Neural cell (in vitro differentiated cells): ENCODE results near the gene KCNQ5. TPM values are rescaled to one million over a fixed set of nuclear protein-coding genes. Genes with fewer than 3 reads are reported as not detected.

Source experiments
- H2AFZ ChIP-seq: fragments of 200-600, 300-800 bp; sonication (generic), shearing (Covaris generic); 2 replicates; pipeline ENCODE4 v1.6.0; 2014; ENCODE audit warnings: low read depth, mild to moderate bottlenecking, antibody characterized with exemption, low read length, moderate library complexity
- H3F3A ChIP-seq: fragments of 200-600 bp; shearing (Covaris generic); 2 replicates; pipeline ENCODE4 v1.6.1; 2016; ENCODE audit warnings: mild to moderate bottlenecking, moderate library complexity, mixed read lengths, antibody characterized with exemption, low read length; ENCODE audit not compliant: insufficient read depth, poor library complexity, severe bottlenecking
- H3K27ac ChIP-seq: fragments of 200-600, 300-800 bp; sonication (generic), shearing (Covaris generic); 2 replicates; pipeline ENCODE4 v1.5.1; 2014; ENCODE audit warnings: mild to moderate bottlenecking, low read length, moderate library complexity
- H3K27me3 ChIP-seq: fragments of 300-800, 200-600 bp; sonication (generic), shearing (Covaris generic); 2 replicates; pipeline ENCODE4 v1.6.0; 2014; ENCODE audit warnings: mild to moderate bottlenecking, low read depth, low read length, moderate library complexity; ENCODE audit not compliant: insufficient read depth
- H3K36me3 ChIP-seq: fragments of 300-800, 200-600 bp; sonication (generic), shearing (Covaris generic); 2 replicates; pipeline ENCODE4 v1.5.1; 2014; ENCODE audit warnings: mild to moderate bottlenecking, antibody characterized with exemption, low read length, moderate library complexity; ENCODE audit not compliant: insufficient read depth
- H3K4me2 ChIP-seq: fragments of 300-800, 200-600 bp; sonication (generic), shearing (Covaris generic); 2 replicates; pipeline ENCODE4 v1.6.0; 2014; ENCODE audit warnings: mild to moderate bottlenecking, low read length
- H3K4me3 ChIP-seq: fragments of 300-800, 200-600 bp; sonication (generic), shearing (Covaris generic); 2 replicates; pipeline ENCODE4 v1.5.1; 2014; ENCODE audit warnings: mild to moderate bottlenecking, low read length, moderate library complexity
- H3K79me2 ChIP-seq: fragments of 200-600 bp; shearing (Covaris generic); replicated peaks from 2 replicates; pipeline ENCODE4 v1.6.0; 2014; ENCODE audit warnings: mild to moderate bottlenecking, low read length, moderate library complexity; ENCODE audit not compliant: insufficient read depth
- H3K9ac ChIP-seq: fragments of 300-800, 200-600 bp; sonication (generic), shearing (Covaris generic); 2 replicates; pipeline ENCODE4 v1.6.1; 2016; ENCODE audit warnings: mild to moderate bottlenecking, low read length, mixed read lengths
- H3K9me2 ChIP-seq: fragments of 200-600 bp; shearing (Covaris generic); 2 replicates; pipeline ENCODE4 v1.6.1; 2016; ENCODE audit warnings: mild to moderate bottlenecking, low read length, mixed read lengths; ENCODE audit not compliant: insufficient read depth
- H3K9me3 ChIP-seq: fragments of 200-600, 300-800 bp; sonication (generic), shearing (Covaris generic); 2 replicates; pipeline ENCODE4 v1.6.1; 2016; ENCODE audit warnings: mild to moderate bottlenecking, mixed run types, low read length, moderate library complexity, mixed read lengths
- H4K20me1 ChIP-seq: fragments of 200-600 bp; shearing (Covaris generic); 2 replicates; pipeline ENCODE4 v1.6.1; 2016; ENCODE audit warnings: mild to moderate bottlenecking, mixed run types; ENCODE audit not compliant: insufficient read depth
- EP300 ChIP-seq: fragments of 450-650 bp; conservative IDR thresholded peaks from 2 replicates; pipeline ENCODE4 v1.6.1; 2014; ENCODE audit warnings: antibody characterized with exemption, mild to moderate bottlenecking, moderate library complexity; ENCODE audit not compliant: poor library complexity, severe bottlenecking
- EZH2 ChIP-seq: fragments of 200-600, 300-800 bp; shearing (Covaris generic), sonication (generic); IDR thresholded peaks from 2 replicates; pipeline ENCODE4 v1.6.1; 2014; ENCODE audit warnings: antibody characterized with exemption, low read length, borderline replicate concordance, mild to moderate bottlenecking; ENCODE audit not compliant: insufficient read depth, poor library complexity, severe bottlenecking
- MXI1 ChIP-seq: fragments of 450-650 bp; conservative IDR thresholded peaks from 2 replicates; pipeline ENCODE4 v1.6.1; 2014; ENCODE audit warnings: antibody characterized with exemption, mild to moderate bottlenecking; ENCODE audit not compliant: poor library complexity, severe bottlenecking
- POLR2AphosphoS5 ChIP-seq: IDR thresholded peaks from 2 replicates; pipeline ENCODE4 v1.6.1; 2012
- RAD21 ChIP-seq: fragments of 450-650 bp; conservative IDR thresholded peaks from 2 replicates; pipeline ENCODE4 v1.6.1; 2014; ENCODE audit warnings: antibody characterized with exemption, mild to moderate bottlenecking, moderate library complexity
- SMC3 ChIP-seq: fragments of 450-650 bp; conservative IDR thresholded peaks from 2 replicates; pipeline ENCODE4 v1.6.1; 2014; ENCODE audit warnings: antibody characterized with exemption, mild to moderate bottlenecking, moderate library complexity; ENCODE audit not compliant: poor library complexity
- TAF1 ChIP-seq: IDR thresholded peaks from 2 replicates; pipeline ENCODE4 v1.6.1; 2012; ENCODE audit warnings: low read depth
- polyA plus RNA-seq: library from polyadenylated mRNA; depleted of rRNA; stranded (reverse); fragments of >200 nt; gene quantifications from 2 replicates; pipeline ENCODE4 v1.2.3, GENCODE V29; 2014
- TF ChIP-seq, protein P1 (sequence below): fragments of 450-650 bp; IDR thresholded peaks from 2 replicates; pipeline ENCODE4 v1.5.1; 2014; ENCODE audit warnings: antibody characterized with exemption, mild to moderate bottlenecking, moderate library complexity; ENCODE audit not compliant: poor library complexity, severe bottlenecking
- TF ChIP-seq, protein P2 (sequence below): IDR thresholded peaks from 2 replicates; pipeline ENCODE4 v1.6.1; 2012; ENCODE audit warnings: borderline replicate concordance

KCNQ5 gene
- polyA plus RNA-seq, 1 donor from 2014 or later, result 0.30 TPM

DNA sequence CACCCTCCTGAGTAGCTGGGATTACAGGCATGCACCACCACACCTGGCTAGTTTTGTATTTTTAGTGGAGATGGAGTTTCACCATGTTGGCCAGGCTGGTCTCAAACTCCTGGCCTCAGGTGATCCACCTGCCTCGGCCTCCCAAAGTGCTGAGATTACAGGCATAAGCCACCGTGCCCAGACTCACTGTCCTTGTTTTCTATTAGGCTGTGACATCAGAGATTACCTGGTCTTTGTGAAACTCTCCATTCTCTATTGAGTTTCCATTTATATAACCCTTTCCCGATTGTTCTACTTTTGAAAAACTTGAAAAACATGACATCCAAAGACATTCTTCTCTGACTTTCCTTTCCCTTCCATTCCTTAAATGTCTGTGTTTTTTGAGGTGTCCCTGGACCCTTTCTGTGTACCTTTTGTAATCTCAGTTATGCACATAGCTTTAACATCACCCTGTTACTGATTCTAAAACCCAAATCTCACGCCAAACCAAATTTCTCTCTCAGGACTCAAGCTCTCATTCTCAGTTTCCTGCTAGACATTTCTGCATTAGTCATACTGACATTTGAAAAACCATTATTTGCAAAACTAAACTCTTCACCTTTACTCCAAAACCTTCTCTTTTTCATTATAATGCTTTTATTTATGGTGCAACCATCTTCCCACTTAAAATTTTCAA lies 466.4 kb downstream of the KCNQ5 start:
- Histone ChIP-seq H3K9me2 (no peaks in the 10 kb centered on the region), H3K4me3 (no peak overlapping the region), H4K20me1 (no peaks in the 10 kb centered on the region), H3K36me3 (no peaks in the 10 kb centered on the region), H3K27ac (no peak overlapping the region), H3K4me2 (no peak overlapping the region), H3K79me2 (no peaks in the 10 kb centered on the region), H3K9me3 (no peaks in the 10 kb centered on the region), H3F3A (no peaks in the 10 kb centered on the region), H3K27me3 (no peaks in the 10 kb centered on the region), H3K9ac (no peak overlapping the region), H2AFZ (no peak overlapping the region)
- TF ChIP-seq, protein P1, sequence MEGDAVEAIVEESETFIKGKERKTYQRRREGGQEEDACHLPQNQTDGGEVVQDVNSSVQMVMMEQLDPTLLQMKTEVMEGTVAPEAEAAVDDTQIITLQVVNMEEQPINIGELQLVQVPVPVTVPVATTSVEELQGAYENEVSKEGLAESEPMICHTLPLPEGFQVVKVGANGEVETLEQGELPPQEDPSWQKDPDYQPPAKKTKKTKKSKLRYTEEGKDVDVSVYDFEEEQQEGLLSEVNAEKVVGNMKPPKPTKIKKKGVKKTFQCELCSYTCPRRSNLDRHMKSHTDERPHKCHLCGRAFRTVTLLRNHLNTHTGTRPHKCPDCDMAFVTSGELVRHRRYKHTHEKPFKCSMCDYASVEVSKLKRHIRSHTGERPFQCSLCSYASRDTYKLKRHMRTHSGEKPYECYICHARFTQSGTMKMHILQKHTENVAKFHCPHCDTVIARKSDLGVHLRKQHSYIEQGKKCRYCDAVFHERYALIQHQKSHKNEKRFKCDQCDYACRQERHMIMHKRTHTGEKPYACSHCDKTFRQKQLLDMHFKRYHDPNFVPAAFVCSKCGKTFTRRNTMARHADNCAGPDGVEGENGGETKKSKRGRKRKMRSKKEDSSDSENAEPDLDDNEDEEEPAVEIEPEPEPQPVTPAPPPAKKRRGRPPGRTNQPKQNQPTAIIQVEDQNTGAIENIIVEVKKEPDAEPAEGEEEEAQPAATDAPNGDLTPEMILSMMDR, result no peak
- TF ChIP-seq MXI1, result no peak
- TF ChIP-seq RAD21, result no peak
- TF ChIP-seq TAF1, result no peak
- TF ChIP-seq EP300, result no peak
- TF ChIP-seq, protein P2, sequence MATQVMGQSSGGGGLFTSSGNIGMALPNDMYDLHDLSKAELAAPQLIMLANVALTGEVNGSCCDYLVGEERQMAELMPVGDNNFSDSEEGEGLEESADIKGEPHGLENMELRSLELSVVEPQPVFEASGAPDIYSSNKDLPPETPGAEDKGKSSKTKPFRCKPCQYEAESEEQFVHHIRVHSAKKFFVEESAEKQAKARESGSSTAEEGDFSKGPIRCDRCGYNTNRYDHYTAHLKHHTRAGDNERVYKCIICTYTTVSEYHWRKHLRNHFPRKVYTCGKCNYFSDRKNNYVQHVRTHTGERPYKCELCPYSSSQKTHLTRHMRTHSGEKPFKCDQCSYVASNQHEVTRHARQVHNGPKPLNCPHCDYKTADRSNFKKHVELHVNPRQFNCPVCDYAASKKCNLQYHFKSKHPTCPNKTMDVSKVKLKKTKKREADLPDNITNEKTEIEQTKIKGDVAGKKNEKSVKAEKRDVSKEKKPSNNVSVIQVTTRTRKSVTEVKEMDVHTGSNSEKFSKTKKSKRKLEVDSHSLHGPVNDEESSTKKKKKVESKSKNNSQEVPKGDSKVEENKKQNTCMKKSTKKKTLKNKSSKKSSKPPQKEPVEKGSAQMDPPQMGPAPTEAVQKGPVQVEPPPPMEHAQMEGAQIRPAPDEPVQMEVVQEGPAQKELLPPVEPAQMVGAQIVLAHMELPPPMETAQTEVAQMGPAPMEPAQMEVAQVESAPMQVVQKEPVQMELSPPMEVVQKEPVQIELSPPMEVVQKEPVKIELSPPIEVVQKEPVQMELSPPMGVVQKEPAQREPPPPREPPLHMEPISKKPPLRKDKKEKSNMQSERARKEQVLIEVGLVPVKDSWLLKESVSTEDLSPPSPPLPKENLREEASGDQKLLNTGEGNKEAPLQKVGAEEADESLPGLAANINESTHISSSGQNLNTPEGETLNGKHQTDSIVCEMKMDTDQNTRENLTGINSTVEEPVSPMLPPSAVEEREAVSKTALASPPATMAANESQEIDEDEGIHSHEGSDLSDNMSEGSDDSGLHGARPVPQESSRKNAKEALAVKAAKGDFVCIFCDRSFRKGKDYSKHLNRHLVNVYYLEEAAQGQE, result no peak
- no peak for TF ChIP-seq EZH2
- TF ChIP-seq POLR2AphosphoS5, result no peak
- no peak for TF ChIP-seq SMC3

DNA sequence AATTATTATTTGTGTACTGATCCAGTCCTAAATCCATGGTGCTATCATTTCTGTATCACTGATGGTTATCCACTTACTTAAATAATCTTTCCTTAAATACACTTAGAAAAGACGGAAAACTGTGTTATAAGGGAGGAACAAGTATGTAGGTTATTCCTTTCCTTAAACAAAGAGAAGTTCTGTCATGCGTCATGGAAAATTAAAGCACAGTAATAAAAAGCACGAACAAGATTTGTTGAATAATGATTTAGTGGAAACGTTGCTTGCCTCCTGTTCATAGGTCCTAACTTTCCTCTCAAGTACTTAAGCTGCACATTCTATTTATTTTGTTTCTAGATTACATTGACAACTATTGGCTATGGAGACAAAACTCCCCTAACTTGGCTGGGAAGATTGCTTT lies 483.1 kb downstream of the KCNQ5 start:
- no peak overlapping the region for H3K4me3 ChIP-seq

More for the DNA sequence above, 483.1 kb downstream of the KCNQ5 start:
- H3K79me2 ChIP-seq, result no peaks in the 10 kb centered on the region
- H4K20me1 ChIP-seq, result no peaks in the 10 kb centered on the region
- H3K9me2 ChIP-seq, result no peaks in the 10 kb centered on the region
- TF ChIP-seq EZH2, result no peak
- TF ChIP-seq TAF1, result no peak
- no peak for TF ChIP-seq POLR2AphosphoS5
- TF ChIP-seq MXI1, result no peak
- H3F3A ChIP-seq, result no peaks in the 10 kb centered on the region
- no peaks in the 10 kb centered on the region for H3K36me3 ChIP-seq
- no peaks in the 10 kb centered on the region for H3K27me3 ChIP-seq
- H2AFZ ChIP-seq, result no peak overlapping the region
- no peak overlapping the region for H3K27ac ChIP-seq
- H3K4me2 ChIP-seq, result no peak overlapping the region
- no peaks in the 10 kb centered on the region for H3K9me3 ChIP-seq
- H3K9ac ChIP-seq, result no peak overlapping the region
